HG03175 (cell line): ENCODE measurements around the gene SERPIND1.

Source experiments
- ATAC-seq: cut with Tn5 transposase; IDR thresholded peaks from one replicate; pipeline ENCODE4 v1.9.1; 2021; ENCODE audit warnings: mild to moderate bottlenecking, moderate library complexity; ENCODE audit not compliant: unreplicated experiment

SERPIND1 gene

DNA sequence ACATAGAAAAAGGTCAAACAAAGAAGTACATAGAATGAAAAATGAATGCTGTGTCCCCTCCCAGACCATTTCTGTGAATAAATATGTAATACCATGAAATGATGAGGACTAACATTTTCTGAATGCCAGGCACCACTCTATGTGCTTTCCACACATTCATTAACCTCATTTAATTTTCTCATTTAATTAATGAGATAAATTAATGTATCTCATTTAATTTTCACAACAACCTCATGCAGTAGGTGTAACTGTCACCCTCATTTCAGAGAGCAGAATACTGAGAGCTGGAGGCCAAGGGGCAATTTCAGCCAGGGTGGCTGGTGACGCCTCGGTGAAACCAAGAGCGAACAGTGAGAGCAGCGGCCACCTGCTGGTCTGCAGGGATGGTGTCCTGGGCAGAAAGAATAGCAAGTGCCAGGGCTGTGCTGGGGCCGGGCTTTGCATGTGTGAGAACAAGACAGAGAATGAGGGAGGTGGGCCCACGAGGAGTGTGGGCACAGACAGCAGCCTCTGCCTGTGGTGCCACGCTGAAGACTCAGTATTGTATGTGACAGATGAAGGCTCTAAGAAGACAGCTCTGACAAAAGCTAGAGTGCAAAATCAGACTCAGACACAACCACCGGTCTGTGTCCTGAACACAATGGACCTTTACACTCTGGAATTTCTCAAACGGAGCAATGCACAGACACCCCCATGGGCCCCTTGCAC is 1.8 kb upstream of the SERPIND1 start:
- ATAC-seq = no peak

DNA sequence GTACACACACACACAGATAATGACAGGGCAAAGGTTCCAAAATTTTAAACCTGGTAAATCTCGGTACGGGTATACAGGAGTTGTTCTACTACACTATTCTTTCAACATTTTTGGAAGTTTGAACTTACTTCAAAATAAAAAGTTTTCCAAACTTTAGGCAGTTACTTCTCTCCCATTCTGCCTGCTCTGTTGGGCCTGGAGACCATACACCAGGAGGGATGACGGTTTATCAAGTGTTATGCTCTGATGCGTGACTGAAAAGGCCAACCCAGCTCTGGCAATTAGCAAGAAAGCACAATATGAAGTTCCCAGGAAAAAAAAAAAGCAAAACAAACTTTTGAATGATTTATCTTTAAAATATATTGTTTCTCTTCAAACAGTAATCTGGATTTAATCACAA is 969 bp downstream of the SERPIND1 start:
- no peak for ATAC-seq

DNA sequence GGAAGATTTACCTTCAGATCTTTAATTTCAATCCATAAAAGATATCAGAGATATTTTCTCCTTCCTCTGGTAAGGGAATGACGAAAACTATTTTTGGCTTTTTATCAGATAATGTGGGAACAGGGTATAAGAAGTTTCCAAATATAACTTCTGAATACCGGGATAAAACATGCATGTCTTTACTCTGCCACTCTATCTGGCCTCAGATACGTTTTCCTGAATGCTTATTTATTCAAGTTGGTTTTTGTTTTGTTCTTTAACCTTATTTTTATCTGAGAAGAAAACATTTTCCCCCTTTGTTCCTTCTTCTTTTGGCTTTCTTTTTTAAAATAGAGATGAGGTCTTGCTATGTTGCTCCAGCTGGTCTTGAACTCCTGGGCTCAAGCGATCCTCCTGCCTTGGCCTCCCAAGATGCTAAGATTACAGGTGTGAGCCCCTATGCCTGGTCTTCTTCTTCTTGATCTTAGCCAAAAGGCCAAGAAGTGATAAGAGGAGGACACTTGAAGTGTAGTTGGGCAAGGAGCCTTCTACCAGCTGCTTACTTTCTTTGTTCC is 1.5 kb downstream of the SERPIND1 start:
- ATAC-seq = no peak

DNA sequence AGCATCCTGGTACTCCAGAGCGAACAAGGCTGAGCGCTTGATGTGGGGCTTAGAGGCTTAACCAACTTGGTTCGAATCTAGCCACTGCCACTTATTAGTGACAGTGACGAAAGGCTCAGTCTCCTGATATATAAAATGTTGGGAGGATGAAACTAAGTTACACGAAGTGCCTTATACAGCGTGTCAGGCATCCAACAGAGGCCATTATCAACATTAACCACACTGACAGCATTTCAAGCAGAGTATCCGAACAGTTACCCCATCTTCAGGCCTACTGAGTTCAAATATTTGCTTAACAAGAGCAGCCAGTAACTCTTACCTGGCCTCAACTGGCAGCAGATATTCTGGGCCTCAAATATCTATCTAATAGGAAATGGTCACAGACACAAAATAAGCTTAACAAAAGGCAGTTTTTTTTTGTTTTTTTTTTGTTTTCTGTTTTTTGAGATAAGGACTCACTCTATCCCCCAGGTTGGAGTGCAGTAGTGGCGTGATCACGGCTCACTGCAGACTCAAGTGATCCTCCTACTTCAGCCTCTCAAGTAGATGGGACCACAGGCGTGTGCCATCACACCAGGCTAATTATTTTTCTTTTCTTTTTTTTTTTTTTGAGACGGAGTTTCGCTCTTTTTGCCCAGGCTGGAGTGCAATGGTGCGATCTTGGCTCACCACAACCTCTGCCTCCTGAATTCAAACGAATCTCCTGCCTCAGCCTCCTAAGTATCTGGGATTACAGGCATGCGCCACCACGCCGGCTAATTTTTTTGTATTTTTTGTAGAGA is 2.9 kb downstream of the SERPIND1 start:
- no peak for ATAC-seq

DNA sequence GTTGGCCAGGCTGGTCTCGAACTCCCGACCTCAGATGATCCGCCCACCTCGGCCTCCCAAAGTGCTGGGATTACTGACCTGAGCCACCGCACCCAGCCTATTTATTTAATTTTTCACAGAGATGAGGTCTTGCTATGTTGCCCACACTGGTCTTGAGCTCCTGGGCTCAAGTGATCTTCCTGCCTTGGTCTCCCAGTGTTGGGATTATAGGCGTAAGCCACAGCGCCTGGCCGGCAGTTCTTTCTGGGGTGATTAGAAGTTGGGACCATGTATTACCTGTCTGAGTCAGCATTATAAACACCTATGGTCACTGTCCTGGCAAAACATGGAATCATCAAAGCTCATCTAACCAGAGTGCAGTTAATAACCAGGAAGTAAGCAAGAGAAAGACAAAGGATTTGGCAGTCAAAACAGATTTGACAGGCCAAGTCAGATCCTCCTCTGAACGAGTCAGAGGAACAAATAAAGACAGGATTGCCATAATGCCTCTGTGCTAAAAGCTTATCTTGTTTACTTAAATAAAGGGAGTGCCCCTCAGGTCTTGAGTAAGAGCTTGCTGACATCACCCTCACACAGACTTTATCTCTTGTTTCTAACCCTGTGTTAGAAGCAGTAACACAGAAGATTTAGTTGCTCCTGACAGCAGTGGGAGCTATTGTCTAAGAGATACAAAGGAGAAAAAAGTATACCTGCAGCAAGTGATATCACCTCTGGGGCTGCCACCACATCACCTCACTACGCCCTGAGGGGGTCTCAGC is 3.7 kb downstream of the SERPIND1 start:
- ATAC-seq = no peak

DNA sequence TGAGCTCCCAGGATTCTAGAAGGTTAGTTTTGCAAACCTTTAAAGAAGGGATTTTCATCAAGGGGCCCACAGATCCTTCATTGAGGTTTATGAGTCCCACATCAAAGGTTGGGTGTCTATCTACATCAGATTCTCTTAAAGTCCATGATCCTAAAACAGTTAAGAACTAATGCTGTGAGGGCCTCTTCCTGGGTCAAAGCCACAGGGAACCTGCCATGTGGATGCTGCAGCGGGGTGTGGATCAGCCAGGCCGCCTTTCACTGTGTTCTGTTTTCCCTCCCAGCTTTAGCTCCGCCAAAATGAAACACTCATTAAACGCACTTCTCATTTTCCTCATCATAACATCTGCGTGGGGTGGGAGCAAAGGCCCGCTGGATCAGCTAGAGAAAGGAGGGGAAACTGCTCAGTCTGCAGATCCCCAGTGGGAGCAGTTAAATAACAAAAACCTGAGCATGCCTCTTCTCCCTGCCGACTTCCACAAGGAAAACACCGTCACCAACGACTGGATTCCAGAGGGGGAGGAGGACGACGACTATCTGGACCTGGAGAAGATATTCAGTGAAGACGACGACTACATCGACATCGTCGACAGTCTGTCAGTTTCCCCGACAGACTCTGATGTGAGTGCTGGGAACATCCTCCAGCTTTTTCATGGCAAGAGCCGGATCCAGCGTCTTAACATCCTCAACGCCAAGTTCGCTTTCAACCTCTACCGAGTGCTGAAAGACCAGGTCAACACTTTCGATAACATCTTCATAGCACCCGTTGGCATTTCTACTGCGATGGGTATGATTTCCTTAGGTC is 5.3 kb downstream of the SERPIND1 start:
- no peak for ATAC-seq

DNA sequence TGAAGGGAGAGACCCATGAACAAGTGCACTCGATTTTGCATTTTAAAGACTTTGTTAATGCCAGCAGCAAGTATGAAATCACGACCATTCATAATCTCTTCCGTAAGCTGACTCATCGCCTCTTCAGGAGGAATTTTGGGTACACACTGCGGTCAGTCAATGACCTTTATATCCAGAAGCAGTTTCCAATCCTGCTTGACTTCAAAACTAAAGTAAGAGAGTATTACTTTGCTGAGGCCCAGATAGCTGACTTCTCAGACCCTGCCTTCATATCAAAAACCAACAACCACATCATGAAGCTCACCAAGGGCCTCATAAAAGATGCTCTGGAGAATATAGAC is 5.9 kb downstream of the SERPIND1 start:
- ATAC-seq = no peak

DNA sequence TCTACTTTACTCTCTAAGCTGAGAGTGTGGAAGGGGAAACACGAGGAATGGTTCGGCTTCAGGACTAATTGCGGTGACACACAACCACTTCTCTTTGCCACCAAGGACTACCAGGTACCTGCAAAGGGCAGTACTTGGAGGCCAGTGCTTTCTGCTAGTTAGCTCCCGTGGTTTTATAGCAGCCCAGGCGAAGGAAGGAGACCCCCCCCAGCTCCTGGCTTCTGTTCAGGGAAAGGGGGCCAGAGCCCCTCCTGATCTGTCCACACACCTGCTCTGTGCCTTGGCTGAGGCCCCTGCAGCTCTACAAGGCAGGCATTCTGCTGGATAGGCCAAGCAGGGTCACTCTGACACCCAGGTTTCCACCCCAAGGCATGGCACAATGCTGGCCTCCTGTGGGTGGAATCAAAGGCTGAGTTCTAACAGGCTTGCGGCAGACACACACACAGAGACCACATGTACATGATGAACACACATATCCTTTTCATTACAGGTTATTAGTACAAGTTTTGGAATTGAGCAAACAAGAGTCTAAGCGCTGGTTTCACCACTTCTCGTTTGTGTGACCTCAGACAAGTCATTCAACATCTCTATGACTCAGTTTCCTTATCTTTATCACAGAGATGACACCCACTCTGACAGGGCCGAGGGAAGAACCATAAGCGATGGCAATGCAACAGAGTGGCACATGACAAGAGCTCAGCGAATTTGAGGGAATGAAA is 7.5 kb downstream of the SERPIND1 start:
- ATAC-seq = no peak

DNA sequence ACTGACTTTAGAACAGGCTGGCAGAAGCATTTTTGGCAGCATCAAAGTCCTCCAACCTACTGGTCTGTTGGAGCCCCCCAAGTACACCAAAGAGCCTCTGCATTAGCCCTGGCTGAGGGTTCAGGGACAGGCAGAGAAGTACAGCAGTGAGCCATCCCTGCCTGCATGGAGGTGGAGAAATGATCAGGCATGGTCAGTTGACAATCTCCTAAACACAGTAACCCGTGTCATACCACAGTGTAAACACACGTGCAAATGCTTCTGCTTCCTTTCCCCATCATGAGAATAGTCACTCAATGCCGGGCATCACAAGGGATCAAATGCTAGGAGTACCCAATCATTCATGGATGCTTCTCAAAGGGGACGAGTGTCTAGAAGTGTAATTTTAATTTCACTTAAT is 8.2 kb downstream of the SERPIND1 start:
- no peak for ATAC-seq

DNA sequence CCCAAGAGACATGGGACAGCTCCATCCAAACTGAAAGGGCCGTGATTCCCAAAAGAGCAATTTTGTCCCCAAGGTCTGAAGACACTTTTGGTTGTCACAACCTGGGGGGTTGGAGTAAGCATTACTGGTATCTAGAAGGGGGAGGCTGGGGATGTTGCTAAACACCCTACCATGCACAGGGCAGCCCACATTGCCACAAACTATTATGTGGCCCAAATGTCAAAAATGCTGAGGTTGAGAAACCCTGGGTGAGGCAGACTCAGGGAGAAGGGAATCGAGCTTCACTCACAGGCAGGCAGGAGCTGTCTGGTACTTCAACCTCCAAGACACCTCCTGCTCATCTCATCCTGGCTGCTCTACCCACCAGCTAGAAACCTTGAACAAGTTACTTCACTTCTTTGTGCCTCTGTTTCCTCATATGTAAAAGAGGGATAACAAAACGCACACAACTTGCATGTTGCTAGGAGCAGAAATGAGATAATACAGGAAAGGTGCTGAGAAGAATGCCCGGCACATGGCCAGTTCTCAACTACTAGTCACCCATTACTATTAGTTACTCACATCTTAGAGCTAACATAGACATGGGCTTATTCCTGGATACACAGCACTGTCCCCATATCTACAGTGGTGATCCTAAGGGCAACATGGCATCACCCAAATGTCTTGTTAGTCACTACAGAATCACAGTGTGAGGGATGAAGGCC is 8.8 kb downstream of the SERPIND1 start:
- ATAC-seq = no peak

DNA sequence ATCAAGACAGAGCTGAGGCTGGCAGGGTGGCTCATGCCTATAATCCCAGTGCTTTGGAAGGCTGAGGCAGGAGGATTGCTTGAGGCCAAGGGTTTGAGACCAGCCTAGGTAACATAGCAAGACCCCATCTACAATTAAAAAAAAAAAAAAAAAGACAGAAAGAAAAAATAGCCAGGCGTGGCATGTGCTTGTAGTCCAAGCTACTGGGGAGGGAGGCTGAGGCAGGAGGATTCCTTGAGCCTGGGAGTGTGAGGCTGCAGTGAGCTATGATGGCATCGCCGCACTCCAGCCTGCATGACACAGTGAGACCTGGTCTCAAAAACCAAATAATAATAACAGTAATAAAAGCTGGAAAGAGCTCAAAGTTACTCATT is 9.4 kb downstream of the SERPIND1 start:
- ATAC-seq = no peak

DNA sequence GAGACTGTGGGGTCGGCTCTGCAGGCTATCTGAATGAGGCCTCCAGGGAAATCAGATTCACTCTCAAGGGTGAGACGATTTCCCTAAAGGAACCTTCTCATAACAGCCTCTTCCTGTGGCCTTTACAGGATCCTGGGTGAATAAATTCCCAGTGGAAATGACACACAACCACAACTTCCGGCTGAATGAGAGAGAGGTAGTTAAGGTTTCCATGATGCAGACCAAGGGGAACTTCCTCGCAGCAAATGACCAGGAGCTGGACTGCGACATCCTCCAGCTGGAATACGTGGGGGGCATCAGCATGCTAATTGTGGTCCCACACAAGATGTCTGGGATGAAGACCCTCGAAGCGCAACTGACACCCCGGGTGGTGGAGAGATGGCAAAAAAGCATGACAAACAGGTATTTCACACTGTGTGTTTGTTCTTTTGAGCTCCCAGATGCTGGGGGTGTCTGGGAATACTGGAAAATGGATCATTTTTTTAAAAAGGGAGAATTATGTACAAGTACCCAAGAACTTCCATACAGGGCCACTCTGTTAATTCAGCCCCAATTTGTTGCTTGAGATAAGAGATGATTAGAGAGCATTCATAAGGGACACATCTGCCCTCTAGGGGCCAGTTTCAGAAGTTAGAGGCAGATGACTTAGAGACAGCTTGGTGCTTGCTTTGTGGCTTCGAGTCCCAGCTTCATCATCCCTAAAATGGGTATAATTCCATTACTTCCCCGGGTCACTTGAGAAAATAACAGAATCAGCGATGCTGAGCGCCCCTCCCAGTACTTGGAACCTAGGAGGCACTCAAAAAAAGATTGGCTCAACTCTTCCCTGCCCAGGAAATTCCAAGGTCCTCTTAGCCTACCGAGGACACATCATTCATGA is 10.2 kb downstream of the SERPIND1 start:
- no peak for ATAC-seq

DNA sequence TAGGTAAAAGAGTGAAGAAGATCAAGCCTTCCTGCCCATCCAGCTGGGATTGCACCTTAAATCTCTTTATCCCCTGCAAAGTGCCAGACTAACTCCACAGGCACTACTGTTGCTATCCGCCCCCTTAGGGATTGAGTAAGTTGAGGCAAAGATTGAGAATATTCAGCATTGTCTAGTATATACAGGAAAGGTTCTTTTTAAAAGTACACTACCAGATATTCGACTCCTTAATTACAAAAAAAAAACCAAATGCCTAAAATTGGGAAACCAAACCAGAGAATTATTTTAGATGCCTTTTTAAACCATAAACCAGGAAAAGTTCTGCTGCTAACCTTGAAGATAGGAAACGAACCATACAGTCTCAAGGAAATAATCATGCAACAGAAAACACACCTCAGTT is 11.5 kb downstream of the SERPIND1 start:
- ATAC-seq = no peak

DNA sequence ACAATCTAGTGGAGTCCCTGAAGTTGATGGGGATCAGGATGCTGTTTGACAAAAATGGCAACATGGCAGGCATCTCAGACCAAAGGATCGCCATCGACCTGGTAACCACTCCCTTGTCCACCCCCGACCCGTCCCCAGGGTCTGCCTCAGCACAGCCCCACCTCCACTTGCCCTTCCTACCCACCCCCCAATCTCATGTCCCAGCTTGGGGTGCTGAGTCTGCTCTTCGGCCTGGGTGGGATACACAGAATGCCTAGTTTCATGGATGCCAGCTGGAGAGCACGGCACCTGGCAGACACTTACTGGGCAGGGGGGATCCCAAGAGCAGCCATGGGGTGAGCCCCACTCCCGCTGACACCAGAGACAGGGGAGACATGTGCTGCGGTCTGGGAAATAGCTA is 12.1 kb downstream of the SERPIND1 start:
- ATAC-seq = no peak

DNA sequence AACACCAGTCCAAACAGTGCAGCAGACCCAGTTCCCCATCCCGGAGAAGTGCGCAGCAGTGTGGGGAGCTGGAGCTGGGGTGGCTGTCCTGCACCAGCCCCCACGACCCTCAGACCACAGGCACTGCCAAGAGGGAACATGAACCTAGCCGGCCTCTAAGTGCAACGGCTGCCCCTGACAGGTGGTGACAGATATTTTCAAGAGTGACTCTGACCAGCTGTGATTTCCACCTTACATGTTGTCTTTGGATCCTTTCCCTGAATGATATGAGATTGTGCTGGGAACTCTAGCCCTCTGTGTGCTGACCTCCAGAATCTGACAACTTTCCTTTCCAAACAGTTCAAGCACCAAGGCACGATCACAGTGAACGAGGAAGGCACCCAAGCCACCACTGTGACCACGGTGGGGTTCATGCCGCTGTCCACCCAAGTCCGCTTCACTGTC is 12.6 kb downstream of the SERPIND1 start:
- ATAC-seq = no peak

DNA sequence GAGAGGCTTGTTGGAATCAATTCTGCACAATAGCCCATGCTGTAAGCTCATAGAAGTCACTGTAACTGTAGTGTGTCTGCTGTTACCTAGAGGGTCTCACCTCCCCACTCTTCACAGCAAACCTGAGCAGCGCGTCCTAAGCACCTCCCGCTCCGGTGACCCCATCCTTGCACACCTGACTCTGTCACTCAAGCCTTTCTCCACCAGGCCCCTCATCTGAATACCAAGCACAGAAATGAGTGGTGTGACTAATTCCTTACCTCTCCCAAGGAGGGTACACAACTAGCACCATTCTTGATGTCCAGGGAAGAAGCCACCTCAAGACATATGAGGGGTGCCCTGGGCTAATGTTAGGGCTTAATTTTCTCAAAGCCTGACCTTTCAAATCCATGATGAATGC is 13.3 kb downstream of the SERPIND1 start:
- ATAC-seq = no peak

DNA sequence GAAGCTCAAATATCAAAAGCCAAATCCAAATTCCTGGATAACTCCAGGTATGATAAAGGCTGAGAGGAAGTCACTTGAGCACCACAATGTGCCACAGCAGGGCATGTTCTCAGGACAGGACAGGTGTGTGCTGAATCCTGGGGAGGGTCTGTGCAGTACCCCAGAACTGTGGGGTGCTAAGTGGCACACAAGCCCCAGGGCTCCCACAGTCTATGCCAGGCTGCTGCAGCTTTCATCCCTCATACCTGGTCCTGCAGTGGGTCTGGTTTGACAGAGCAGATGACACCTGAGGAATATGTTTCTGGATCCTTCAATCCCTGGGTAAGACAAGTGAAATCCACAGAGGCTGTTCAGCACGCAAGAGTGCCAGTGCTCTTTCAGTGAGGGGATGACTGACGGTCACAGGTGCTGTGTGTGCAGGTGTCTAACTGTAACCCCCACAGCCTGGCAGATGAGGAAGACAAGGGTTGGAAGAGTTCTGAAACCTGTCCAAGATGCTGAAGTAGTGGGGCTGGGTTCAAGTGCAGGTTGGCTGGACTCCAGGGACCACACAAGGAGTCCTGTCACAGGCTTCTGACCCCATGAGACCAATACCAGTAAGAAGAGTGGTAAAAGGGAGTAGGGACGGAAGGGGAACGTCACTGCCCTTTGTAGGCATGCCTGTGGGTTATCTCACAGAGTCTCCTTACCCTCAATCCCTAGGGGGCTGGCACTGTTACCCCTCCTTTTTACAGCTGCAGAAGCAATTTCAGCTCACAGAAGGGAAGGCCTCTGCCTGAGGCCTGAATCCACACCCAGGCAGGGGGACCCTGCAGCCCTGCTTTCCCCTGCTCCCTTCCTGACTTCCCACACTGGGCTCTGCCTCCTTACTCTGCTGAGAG is 14.1 kb downstream of the SERPIND1 start:
- no peak for ATAC-seq
